Measurements from ENCODE around the gene FRY.

FRY gene

GRCh38 chr13:32009362-32009761 lies 22.2 kb upstream of the FRY start:
- H3K9me3 ChIP-seq (ENCODE audit: low read depth, low read length), result no peaks in the 10 kb centered on the region
- H3K9ac ChIP-seq (ENCODE audit: insufficient read length), result no peak overlapping the region
- TF ChIP-seq EZH2 (IDR thresholded peaks at IDR 0.05), result no peak
- no peak for TF ChIP-seq POLR2AphosphoS5 (IDR thresholded peaks at IDR 0.05; ENCODE audit: borderline replicate concordance, low read depth, low read length)
- no peak for TF ChIP-seq FOXP2 (optimal IDR thresholded peaks at IDR 0.05; ENCODE audit: control extremely low read depth, extremely low read length, insufficient read depth)
- H3K36me3 ChIP-seq (ENCODE audit: insufficient read depth, low read length), result no peaks in the 10 kb centered on the region
- no peak overlapping the region for H3K27ac ChIP-seq
- no peak for DNase-seq (ENCODE audit: low read depth, low spot score)
- no peak overlapping the region for H3K4me3 ChIP-seq

- Histone ChIP-seq H3K9me3 (ENCODE audit: low read depth, low read length) (no peaks in the 10 kb centered on the region), H3K4me3 (no peak overlapping the region), H3K9ac (ENCODE audit: insufficient read length) (no peak overlapping the region), H3K27ac (no peak overlapping the region), H3K36me3 (ENCODE audit: insufficient read depth, low read length) (no peaks in the 10 kb centered on the region)
- no peak for DNase-seq (ENCODE audit: low read depth, low spot score)
- no peak for TF ChIP-seq EZH2 (IDR thresholded peaks at IDR 0.05)
- TF ChIP-seq POLR2AphosphoS5 (IDR thresholded peaks at IDR 0.05; ENCODE audit: borderline replicate concordance, low read depth, low read length), result no peak
- no peak for TF ChIP-seq FOXP2 (optimal IDR thresholded peaks at IDR 0.05; ENCODE audit: control extremely low read depth, extremely low read length, insufficient read depth)
These were observed 21.4 kb upstream of the FRY start for GRCh38 chr13:32010136-32010535.

- Histone ChIP-seq H3K27ac (no peak overlapping the region), H3K4me3 (no peak overlapping the region), H3K9me3 (ENCODE audit: low read depth, low read length) (no peaks in the 10 kb centered on the region), H3K9ac (ENCODE audit: insufficient read length) (no peak overlapping the region), H3K36me3 (ENCODE audit: insufficient read depth, low read length) (no peaks in the 10 kb centered on the region)
- TF ChIP-seq EZH2 (IDR thresholded peaks at IDR 0.05) (no peak), POLR2AphosphoS5 (IDR thresholded peaks at IDR 0.05; ENCODE audit: borderline replicate concordance, low read depth, low read length) (no peak), FOXP2 (optimal IDR thresholded peaks at IDR 0.05; ENCODE audit: control extremely low read depth, extremely low read length, insufficient read depth) (no peak)
- DNase-seq (ENCODE audit: low read depth, low spot score), result no peak
These were observed 19.6 kb upstream of the FRY start for GRCh38 chr13:32011971-32012370.

- no peak for TF ChIP-seq POLR2AphosphoS5 (IDR thresholded peaks at IDR 0.05; ENCODE audit: borderline replicate concordance, low read depth, low read length)
- TF ChIP-seq EZH2 (IDR thresholded peaks at IDR 0.05), result no peak
- no peak for TF ChIP-seq FOXP2 (optimal IDR thresholded peaks at IDR 0.05; ENCODE audit: control extremely low read depth, extremely low read length, insufficient read depth)
- no peak for DNase-seq (ENCODE audit: low read depth, low spot score)
- no peaks in the 10 kb centered on the region for H3K36me3 ChIP-seq (ENCODE audit: insufficient read depth, low read length)
These were observed 18.4 kb upstream of the FRY start for GRCh38 chr13:32013181-32013580.

GRCh38 chr13:32016119-32016518 lies 15.5 kb upstream of the FRY start:
- TF ChIP-seq POLR2AphosphoS5 (IDR thresholded peaks at IDR 0.05; ENCODE audit: borderline replicate concordance, low read depth, low read length) (no peak), FOXP2 (optimal IDR thresholded peaks at IDR 0.05; ENCODE audit: control extremely low read depth, extremely low read length, insufficient read depth) (no peak), EZH2 (IDR thresholded peaks at IDR 0.05) (no peak)
- DNase-seq (ENCODE audit: low read depth, low spot score), result no peak
- Histone ChIP-seq H3K9me3 (ENCODE audit: low read depth, low read length) (no peaks in the 10 kb centered on the region), H3K9ac (ENCODE audit: insufficient read length) (no peak overlapping the region), H3K27ac (no peak overlapping the region), H3K4me3 (no peak overlapping the region), H3K36me3 (ENCODE audit: insufficient read depth, low read length) (no peaks in the 10 kb centered on the region)

More at GRCh38 chr13:32013181-32013580, 18.4 kb upstream of the FRY start:
- no peaks in the 10 kb centered on the region for H3K9me3 ChIP-seq (ENCODE audit: low read depth, low read length)
- no peak overlapping the region for H3K27ac ChIP-seq
- no peak overlapping the region for H3K9ac ChIP-seq (ENCODE audit: insufficient read length)
- H3K4me3 ChIP-seq, result no peak overlapping the region

GRCh38 chr13:32016631-32017030 lies 14.9 kb upstream of the FRY start:
- H3K27ac ChIP-seq, result no peak overlapping the region
- no peak overlapping the region for H3K9ac ChIP-seq (ENCODE audit: insufficient read length)
- H3K4me3 ChIP-seq, result no peak overlapping the region
- DNase-seq (ENCODE audit: low read depth, low spot score), result no peak
- no peaks in the 10 kb centered on the region for H3K9me3 ChIP-seq (ENCODE audit: low read depth, low read length)
- H3K36me3 ChIP-seq (ENCODE audit: insufficient read depth, low read length), result no peaks in the 10 kb centered on the region
- TF ChIP-seq EZH2 (IDR thresholded peaks at IDR 0.05) (no peak), POLR2AphosphoS5 (IDR thresholded peaks at IDR 0.05; ENCODE audit: borderline replicate concordance, low read depth, low read length) (no peak), FOXP2 (optimal IDR thresholded peaks at IDR 0.05; ENCODE audit: control extremely low read depth, extremely low read length, insufficient read depth) (no peak)

- Histone ChIP-seq H3K27ac (no peak overlapping the region), H3K4me3 (no peak overlapping the region), H3K9ac (ENCODE audit: insufficient read length) (no peak overlapping the region), H3K36me3 (ENCODE audit: insufficient read depth, low read length) (no peaks in the 10 kb centered on the region), H3K9me3 (ENCODE audit: low read depth, low read length) (no peaks in the 10 kb centered on the region)
- TF ChIP-seq POLR2AphosphoS5 (IDR thresholded peaks at IDR 0.05; ENCODE audit: borderline replicate concordance, low read depth, low read length) (no peak), EZH2 (IDR thresholded peaks at IDR 0.05) (no peak), FOXP2 (optimal IDR thresholded peaks at IDR 0.05; ENCODE audit: control extremely low read depth, extremely low read length, insufficient read depth) (no peak)
- no peak for DNase-seq (ENCODE audit: low read depth, low spot score)
These were observed 14.1 kb upstream of the FRY start for GRCh38 chr13:32017474-32017873.

GRCh38 chr13:32019612-32020233 lies 11.9 kb upstream of the FRY start:
- Histone ChIP-seq H3K27ac (no peak overlapping the region), H3K9me3 (ENCODE audit: low read depth, low read length) (no peaks in the 10 kb centered on the region), H3K4me3 (no peak overlapping the region), H3K36me3 (ENCODE audit: insufficient read depth, low read length) (no peaks in the 10 kb centered on the region), H3K9ac (ENCODE audit: insufficient read length) (no peak overlapping the region)
- TF ChIP-seq EZH2 (IDR thresholded peaks at IDR 0.05) (no peak), FOXP2 (optimal IDR thresholded peaks at IDR 0.05; ENCODE audit: control extremely low read depth, extremely low read length, insufficient read depth) (no peak), POLR2AphosphoS5 (IDR thresholded peaks at IDR 0.05; ENCODE audit: borderline replicate concordance, low read depth, low read length) (no peak)
- peak; percentile 34 for DNase-seq (ENCODE audit: low read depth, low spot score)

- Histone ChIP-seq H3K27ac (no peak overlapping the region), H3K9ac (ENCODE audit: insufficient read length) (no peak overlapping the region), H3K4me3 (no peak overlapping the region), H3K9me3 (ENCODE audit: low read depth, low read length) (no peaks in the 10 kb centered on the region), H3K36me3 (ENCODE audit: insufficient read depth, low read length) (no peaks in the 10 kb centered on the region)
- TF ChIP-seq FOXP2 (optimal IDR thresholded peaks at IDR 0.05; ENCODE audit: control extremely low read depth, extremely low read length, insufficient read depth), result no peak
- TF ChIP-seq POLR2AphosphoS5 (IDR thresholded peaks at IDR 0.05; ENCODE audit: borderline replicate concordance, low read depth, low read length), result no peak
- no peak for TF ChIP-seq EZH2 (IDR thresholded peaks at IDR 0.05)
- DNase-seq (ENCODE audit: low read depth, low spot score), result no peak
These were observed 9.8 kb upstream of the FRY start for GRCh38 chr13:32021785-32022184.
